ENCODE measurements around the gene ESRRA. TPM values are rescaled to one million over a fixed set of nuclear protein-coding genes. Genes with fewer than 3 reads are reported as not detected.

The ESRRA gene
- total RNA-seq, 1 experiment from 2014 or later = 111 TPM

DNA sequence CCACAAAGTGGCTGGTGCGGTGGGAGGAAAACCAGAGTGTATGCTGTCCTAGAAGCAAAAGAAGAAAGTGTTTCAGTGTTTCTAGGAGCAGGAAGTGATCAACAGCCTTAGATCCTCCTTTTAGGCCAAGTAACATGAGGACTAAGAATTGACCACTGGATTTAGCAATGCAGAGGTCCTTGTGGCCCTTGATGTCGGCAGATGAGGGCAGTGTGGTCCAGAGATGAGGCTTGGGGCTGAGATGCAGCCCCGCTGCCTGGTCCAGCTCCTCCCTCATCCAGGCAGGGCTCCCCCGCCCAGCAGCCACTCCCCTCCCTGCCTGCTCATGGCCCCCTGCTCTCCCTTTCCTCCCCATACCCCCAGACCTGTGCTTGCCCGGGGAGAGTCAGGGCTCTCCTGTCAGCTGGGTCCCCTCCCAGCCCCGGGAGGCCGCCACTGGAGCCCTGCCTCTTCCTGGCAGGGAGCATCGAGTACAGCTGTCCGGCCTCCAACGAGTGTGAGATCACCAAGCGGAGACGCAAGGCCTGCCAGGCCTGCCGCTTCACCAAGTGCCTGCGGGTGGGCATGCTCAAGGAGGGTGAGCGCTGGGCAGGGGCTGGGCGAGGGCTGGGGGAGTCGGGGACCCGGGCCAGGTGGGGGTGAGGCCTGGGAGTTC is 8.3 kb downstream of the ESRRA start:
- Histone ChIP-seq H3K36me3 (ENCODE audit: low read depth, low read length) (peaks cover 11% of the 10 kb centered on the region), H3K9ac (ENCODE audit: low read length) (no peak overlapping the region), H3K4me2 (ENCODE audit: low read length) (no peak overlapping the region), H3K27me3 (ENCODE audit: low read length) (no peaks in the 10 kb centered on the region), H3K9me3 (ENCODE audit: low read length) (no peaks in the 10 kb centered on the region), H3K9me2 (replicated peaks; ENCODE audit: low read length) (no peaks in the 10 kb centered on the region), H2AFZ (ENCODE audit: low read length) (no peak overlapping the region), H3K27ac (ENCODE audit: low read length) (no peak overlapping the region), H3K4me1 (ENCODE audit: insufficient read depth, low read length) (peaks cover 5% of the 10 kb centered on the region), H3F3A (ENCODE audit: low read length, unreplicated experiment) (peaks cover 7% of the 10 kb centered on the region), H3K4me3 (ENCODE audit: low read length) (no peak overlapping the region), H4K20me1 (ENCODE audit: low read length) (no peaks in the 10 kb centered on the region), H3K79me2 (ENCODE audit: low read length) (peaks cover 46% of the 10 kb centered on the region)
- no peak for TF ChIP-seq CTCF (conservative IDR thresholded peaks at IDR 0.05; ENCODE audit: low read depth, low read length)
- TF ChIP-seq EZH2 (IDR thresholded peaks at IDR 0.05; ENCODE audit: low read length, unreplicated experiment) = no peak
- TF ChIP-seq EZH2phosphoT487 (IDR thresholded peaks at IDR 0.05; ENCODE audit: borderline replicate concordance, low read length) = no peak
- ATAC-seq = no peak
- POLR2A ChIA-PET (ENCODE audit: unreplicated experiment) = no interaction called here
- no TSS peak for BruUV-seq (replicated peaks)
- DNase-seq = no peak
- CTCF ChIA-PET = no interaction called here
- intact Hi-C loops (cut with micrococcal nuclease) = no loop called here

DNA sequence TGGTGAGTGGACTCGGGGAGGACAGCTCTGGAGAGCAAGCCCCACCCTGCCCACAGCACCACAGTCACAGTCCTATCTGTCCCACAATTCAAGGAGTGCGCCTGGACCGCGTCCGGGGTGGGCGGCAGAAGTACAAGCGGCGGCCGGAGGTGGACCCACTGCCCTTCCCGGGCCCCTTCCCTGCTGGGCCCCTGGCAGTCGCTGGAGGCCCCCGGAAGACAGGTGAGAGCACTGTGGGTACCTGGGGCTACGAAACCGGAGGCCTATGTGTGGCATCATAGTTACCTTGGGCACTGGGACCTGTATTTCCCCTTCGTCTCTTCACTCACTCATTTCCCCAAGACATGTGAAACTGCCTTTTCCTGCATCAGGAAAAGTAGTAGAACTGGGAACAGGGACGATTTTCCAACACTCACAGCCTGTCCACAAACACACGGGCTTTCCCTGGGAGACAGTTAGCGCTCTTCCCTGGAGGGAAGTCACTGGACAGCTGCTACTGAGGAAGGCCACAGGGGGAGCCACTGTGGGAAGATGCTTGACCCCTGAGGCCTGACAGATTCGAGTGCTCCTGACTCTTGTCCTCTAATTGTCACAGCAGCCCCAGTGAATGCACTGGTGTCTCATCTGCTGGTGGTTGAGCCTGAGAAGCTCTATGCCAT is 9.0 kb downstream of the ESRRA start:
- no peaks in the 10 kb centered on the region for H4K20me1 ChIP-seq (ENCODE audit: low read length)
- BruUV-seq (replicated peaks) = no TSS peak
- no peaks in the 10 kb centered on the region for H3K9me3 ChIP-seq (ENCODE audit: low read length)
- no peak overlapping the region for H3K4me3 ChIP-seq (ENCODE audit: low read length)
- peaks cover 10% of the 10 kb centered on the region for H3K4me1 ChIP-seq (ENCODE audit: insufficient read depth, low read length)
- peaks cover 51% of the 10 kb centered on the region for H3K79me2 ChIP-seq (ENCODE audit: low read length)
- intact Hi-C loops (cut with micrococcal nuclease) = no loop called here
- H3K4me2 ChIP-seq (ENCODE audit: low read length) = no peak overlapping the region
- no peak for DNase-seq
- no peak for ATAC-seq
- TF ChIP-seq CTCF (conservative IDR thresholded peaks at IDR 0.05; ENCODE audit: low read depth, low read length) (peak; percentile 51; the same call in 1 of the 2 replicates), EZH2phosphoT487 (IDR thresholded peaks at IDR 0.05; ENCODE audit: borderline replicate concordance, low read length) (no peak)
- H3K9me2 ChIP-seq (replicated peaks; ENCODE audit: low read length) = no peaks in the 10 kb centered on the region
- no peak overlapping the region for H3K27ac ChIP-seq (ENCODE audit: low read length)
- peaks cover 7% of the 10 kb centered on the region for H3F3A ChIP-seq (ENCODE audit: low read length, unreplicated experiment)
- CTCF ChIA-PET = interaction anchor here (1.0 kb wide), 1 partner anchor 41 kb away, joined by 3 read pairs; no protein-coding TSS in a partner anchor
- H2AFZ ChIP-seq (ENCODE audit: low read length) = no peak overlapping the region
- no peak overlapping the region for H3K9ac ChIP-seq (ENCODE audit: low read length)
- peaks cover 11% of the 10 kb centered on the region for H3K36me3 ChIP-seq (ENCODE audit: low read depth, low read length)
- H3K27me3 ChIP-seq (ENCODE audit: low read length) = no peaks in the 10 kb centered on the region
- POLR2A ChIA-PET (ENCODE audit: unreplicated experiment) = no interaction called here
